Fibroblast of skin of scalp (primary cell): ENCODE data around the gene RBM22. TPM values are rescaled to one million over a fixed set of nuclear protein-coding genes. Genes with fewer than 3 reads are reported as not detected.
"Not testable (repeated sequence)": the region's sequence is repeated elsewhere in the genome, so short reads cannot be mapped to it uniquely, and the experiment has no call there.

Experiments used
- DNase-seq: peaks from one replicate; pipeline ENCODE4 v3.0.0-alpha.2; 2013
- polyA plus RNA-seq, 2 experiments: library from polyadenylated mRNA; unstranded; fragments of 120-200 nt; gene quantifications; one replicate each; pipeline ENCODE4 v1.2.1, GENCODE V29; 2013; ENCODE audit not compliant: insufficient read length in 2 of 2

The RBM22 gene
- 33.7 TPM for polyA plus RNA-seq (2013, experiment 1 of 2; ENCODE audit: insufficient read length)
- polyA plus RNA-seq (2013, experiment 2 of 2; ENCODE audit: insufficient read length), result 34.7 TPM

GRCh38 chr5:150700594-150701377, at the start of gene RBM22:
RBM22 (minus strand) TSS chr5:150701062; CDS start chr5:150700985, 77 bp downstream.
- DNase-seq, result peak; percentile 88

GRCh38 chr5:150750469-150750868, 49.6 kb upstream of the RBM22 start:
- no peak for DNase-seq

DNA sequence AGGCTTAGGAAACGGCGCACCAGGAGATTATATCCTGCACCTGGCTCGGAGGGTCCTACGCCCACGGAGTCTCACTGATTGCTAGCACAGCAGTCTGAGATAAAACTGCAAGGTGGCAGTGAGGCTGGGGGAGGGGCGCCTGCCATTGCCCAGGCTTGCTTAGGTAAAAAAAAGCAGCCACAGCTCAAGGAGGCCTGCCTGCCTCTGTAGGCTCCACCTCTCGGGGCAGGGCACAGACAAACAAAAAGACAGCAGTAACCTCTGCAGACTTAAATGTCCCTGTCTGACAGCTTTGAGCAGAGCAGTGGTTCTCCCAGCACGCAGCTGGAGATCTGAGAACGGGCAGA, 42.3 kb upstream of the RBM22 start:
- DNase-seq, result not testable (repeated sequence)

DNA sequence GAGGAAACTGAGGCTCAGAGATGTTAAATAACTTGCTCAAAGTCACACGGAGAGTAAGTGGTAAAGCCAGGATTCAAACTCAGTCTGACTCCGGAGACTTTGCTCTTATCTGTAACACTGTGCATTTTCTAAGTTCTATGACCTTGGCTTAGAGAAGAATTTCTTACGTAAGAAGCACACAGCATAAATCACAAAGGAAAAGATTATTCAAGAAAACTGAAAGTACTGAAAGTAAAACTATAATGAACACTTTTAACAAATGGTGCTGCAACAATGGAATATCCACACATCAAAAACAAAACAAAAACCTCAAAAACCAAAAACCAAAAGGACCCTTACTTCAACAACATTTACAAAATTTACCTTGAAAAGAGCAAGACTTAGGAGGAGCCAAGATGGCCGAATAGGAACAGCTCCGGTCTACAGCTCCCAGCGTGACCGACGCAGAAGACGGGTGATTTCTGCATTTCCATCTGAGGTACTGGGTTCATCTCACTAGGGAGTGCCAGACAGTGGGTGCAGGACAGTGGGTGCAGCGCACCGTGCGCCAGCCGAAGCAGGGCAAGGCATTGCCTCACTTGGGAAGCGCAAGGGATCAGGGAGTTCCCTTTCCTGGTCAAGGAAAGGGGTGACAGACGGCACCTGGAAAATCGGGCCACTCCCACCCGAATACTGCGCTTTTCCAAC, 41.7 kb upstream of the RBM22 start:
- DNase-seq, result not testable (repeated sequence)

DNA sequence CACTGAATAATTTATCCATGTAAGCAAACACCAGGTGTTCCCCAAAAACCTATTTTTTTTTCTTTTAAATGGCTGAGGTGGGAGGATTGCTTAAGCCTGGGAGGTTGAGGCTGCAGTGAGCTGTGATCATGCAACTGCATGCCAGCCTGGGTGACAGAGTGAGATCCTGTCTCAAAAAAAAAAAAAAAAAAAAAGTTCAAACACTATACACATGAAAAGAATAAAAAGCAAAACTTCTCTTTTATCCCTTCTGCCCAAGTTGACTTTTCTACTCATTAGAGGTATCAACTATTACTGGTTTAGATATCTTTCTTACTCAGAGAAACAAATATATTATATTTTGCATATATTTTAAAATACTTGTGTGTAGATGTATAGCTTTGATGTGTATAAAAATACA, 40.1 kb upstream of the RBM22 start:
- no peak for DNase-seq

DNA sequence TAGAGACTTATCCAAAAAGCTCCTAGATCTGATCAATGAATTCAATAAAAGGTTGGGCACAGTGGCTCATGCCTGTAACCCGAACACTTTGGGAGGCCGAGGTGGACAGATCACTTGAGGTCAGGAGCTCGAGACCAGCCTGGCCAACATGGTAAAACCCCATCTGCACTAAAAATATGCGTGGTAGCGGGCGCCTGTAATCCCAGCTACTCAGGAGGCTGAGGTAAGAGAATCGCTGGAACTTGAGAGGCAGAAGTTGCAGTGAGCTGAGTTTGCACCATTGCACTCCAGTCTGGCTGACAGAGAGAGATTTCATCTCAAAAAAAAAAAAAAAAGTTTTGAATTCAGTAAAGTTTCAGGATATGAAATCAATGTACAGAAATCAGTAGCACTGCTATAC, 38.0 kb upstream of the RBM22 start:
- DNase-seq, result no peak

GRCh38 chr5:150734579-150735384, 33.9 kb upstream of the RBM22 start:
- DNase-seq, result no peak

- DNase-seq, result no peak
These were observed 30.9 kb upstream of the RBM22 start for GRCh38 chr5:150731669-150732242.

- no peak for DNase-seq
These were observed 29.0 kb upstream of the RBM22 start for GRCh38 chr5:150729859-150730258.

GRCh38 chr5:150723845-150724244, 23.0 kb upstream of the RBM22 start:
- no peak for DNase-seq

DNA sequence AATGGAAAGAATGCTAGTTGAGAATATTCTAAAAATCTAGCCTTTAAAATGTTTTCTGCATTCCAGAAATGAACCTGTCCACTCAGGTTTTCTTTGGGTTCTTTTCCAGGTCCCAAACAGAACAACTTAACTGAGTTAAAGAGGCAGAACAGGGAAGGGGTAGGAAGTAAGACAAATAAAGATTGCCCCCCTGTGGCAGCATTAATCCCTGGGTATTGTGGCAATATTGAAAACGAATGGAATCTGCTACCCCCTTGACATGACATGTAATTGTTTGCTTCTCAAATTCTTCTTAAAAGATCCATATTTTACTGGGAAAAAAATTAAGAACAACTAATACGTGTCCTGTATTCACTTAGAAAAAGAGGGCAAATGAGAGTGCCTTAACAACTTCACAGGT, 9.3 kb upstream of the RBM22 start:
- DNase-seq, result peak; percentile 15

DNA sequence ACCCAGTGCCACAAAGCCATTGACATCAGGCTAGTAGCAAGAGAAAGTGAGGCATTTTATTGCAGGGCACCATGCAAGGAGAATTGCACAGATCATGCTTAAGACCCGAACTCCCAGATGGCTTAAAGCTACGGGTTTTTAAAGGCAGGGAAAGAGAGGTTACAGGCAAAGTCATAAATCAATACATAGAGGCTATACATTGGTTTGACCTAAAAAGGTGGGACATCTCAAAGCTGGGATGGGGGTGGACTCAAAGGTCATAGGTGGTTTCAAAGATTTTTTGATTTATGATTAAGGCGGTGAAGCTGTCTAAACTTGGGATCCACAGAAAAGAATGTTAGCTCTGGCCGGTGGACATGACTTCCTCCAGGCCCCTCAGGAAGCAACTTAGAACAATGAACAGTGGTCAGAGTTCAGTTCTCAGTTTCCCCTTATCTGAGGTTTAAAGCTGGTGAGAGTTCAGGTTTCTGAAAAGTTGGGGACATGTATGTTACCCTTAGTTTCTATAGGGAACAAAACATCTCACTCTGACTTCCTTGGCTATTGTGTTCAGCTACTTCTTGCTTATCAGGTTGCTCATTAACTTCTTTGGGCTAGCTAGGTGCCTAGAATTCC, 6.0 kb upstream of the RBM22 start:
- DNase-seq, result no peak

GRCh38 chr5:150703762-150704161, 2.9 kb upstream of the RBM22 start:
- no peak for DNase-seq

GRCh38 chr5:150700246-150700593, 642 bp downstream of the RBM22 start:
- DNase-seq, result no peak

GRCh38 chr5:150694612-150695011, 6.2 kb downstream of the RBM22 start:
- DNase-seq, result peak; percentile 73

GRCh38 chr5:150692276-150692675, 8.6 kb downstream of the RBM22 start:
- no peak for DNase-seq

DNA sequence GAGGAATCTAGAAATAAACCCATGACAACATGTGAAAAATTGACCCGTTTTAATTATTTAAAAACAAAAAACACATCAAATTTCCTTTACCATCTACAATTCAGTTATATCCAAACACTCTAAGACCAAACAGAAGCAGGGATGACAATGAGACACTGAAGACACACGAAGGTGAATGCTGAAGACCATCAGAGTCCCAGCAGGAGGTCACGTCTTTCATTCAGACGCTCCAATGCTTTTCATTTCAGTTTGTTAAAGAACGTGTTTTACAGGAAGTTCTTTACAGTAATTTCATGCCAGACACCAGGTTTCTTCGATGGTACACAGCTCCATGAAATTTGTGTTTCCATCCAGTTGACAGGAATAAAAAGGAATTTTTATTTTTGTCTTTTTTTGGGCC, 10.1 kb downstream of the RBM22 start:
- DNase-seq, result no peak

DNA sequence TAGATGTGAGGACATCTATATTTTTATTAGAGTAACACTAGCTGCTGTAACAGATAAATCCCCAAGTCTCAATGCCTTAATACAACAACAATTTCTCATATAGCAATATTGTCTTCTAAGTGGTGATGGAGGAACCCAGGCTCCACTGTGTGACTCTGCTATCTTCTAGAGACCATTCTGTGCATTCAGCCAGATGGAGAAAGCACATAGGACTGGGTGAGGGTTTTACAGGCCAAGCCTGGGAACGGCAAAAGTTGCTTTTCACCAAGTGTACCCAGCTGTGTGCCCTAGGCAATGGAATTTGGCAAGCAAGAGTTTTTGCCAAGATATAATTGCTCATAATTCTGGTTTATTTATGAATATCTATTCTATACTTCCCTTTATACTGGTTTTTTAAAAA, 11.7 kb downstream of the RBM22 start:
- DNase-seq, result no peak

- DNase-seq, result no peak
These were observed 24.3 kb downstream of the RBM22 start for GRCh38 chr5:150676578-150676977.

DNA sequence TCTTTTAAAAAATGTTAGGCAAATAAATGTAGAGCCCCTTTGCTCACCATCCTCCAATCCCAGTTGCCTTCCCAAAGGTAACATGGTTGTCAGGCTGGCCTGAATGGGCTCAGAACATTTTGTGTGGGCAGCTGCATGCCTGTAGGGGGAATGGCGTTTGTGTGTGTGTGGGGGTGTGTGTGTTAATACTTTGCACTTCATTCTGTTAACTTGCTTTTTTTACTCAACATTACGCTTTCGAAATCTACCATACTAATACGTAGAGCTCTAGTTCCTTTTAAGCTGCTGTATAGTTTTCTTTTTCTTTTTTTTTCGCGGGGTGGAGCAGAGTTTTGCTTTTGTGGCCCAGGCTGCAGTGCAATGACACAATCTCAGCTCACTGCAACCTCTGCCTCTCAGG, 25.8 kb downstream of the RBM22 start:
- DNase-seq, result no peak

DNA sequence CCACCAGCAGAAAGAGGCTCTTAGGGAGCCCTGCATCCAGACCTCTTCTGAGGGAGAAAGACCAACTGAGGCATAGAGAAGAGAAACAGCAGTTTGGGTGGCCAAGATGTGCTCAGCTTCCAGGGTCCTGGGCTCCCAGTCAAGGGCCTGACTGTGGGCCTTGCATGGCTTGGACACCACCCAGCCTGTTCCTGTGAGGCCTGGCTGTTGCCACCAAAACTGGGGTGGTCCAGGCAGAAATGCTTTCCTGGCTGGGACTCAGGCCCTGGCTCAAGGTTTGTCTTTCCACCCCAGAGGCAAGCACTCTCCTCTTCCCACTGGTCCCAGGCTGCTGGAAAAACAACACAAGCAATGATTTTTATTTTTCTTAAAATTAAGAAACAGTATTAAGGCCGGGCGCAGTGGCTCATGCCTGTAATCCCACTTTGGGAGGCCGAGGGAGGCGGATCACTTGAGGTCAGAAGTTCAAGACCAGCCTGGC, 26.5 kb downstream of the RBM22 start:
- DNase-seq, result no peak

GRCh38 chr5:150672884-150673275, 28.0 kb downstream of the RBM22 start:
- no peak for DNase-seq
